Lower leg skin (tissue), 3 donors: ENCODE results near the gene ARHGEF26.
A peak's percentile ranks its signal among the peaks of the same experiment; 100 is the strongest.

Source experiments
- CTCF ChIP-seq, 3 donors: fragments of 450-650 bp; IDR thresholded peaks; one replicate each; pipeline ENCODE4 v1.5.1; 2016; ENCODE audit warnings: antibody characterized with exemption in 3 of 3, mild to moderate bottlenecking in 3 of 3, moderate library complexity in 2 of 3
- POLR2A ChIP-seq, 2 donors: fragments of 450-650 bp; IDR thresholded peaks; one replicate each; pipeline ENCODE4 v1.6.1; 2016 to 2017; ENCODE audit warnings: antibody characterized with exemption in 2 of 2, mild to moderate bottlenecking in 1 of 2, moderate library complexity in 1 of 2

GRCh38 chr3:154252759-154253638 is 131.8 kb downstream of the ARHGEF26 start:
- no peak for TF ChIP-seq POLR2A (IDR thresholded peaks at IDR 0.05)
- peak in 1 of 3 donors; percentile 84 for TF ChIP-seq CTCF (IDR thresholded peaks at IDR 0.05)
